GM18511 (cell line): ENCODE measurements around the gene SPRING1.
"Not testable (repeated sequence)": the region's sequence is repeated elsewhere in the genome, so short reads cannot be mapped to it uniquely, and the experiment has no call there.

Source experiments
- ATAC-seq: cut with Tn5 transposase; IDR thresholded peaks from one replicate; pipeline ENCODE4 v1.9.1; 2021; ENCODE audit warnings: mild to moderate bottlenecking, moderate library complexity; ENCODE audit not compliant: unreplicated experiment

SPRING1 gene

GRCh38 chr12:116737774-116738657 is at the start of gene SPRING1, which contains the start of gene RNFT2:
SPRING1 (minus strand) TSS chr12:116738069; CDS start chr12:116737900, 169 bp downstream.
RNFT2 (plus strand) TSS chr12:116738315; CDS start chr12:116740498, 2,183 bp downstream.
- ATAC-seq, result peak; percentile 97

GRCh38 chr12:116784238-116784612 is 46.4 kb upstream of the SPRING1 start:
- ATAC-seq, result no peak

GRCh38 chr12:116783525-116784237 is 45.8 kb upstream of the SPRING1 start:
- no peak for ATAC-seq

GRCh38 chr12:116780942-116781341 is 43.1 kb upstream of the SPRING1 start:
- ATAC-seq, result no peak

GRCh38 chr12:116779597-116779996 is 41.7 kb upstream of the SPRING1 start:
- no peak for ATAC-seq

GRCh38 chr12:116777245-116777644 is 39.4 kb upstream of the SPRING1 start:
- no peak for ATAC-seq

GRCh38 chr12:116774020-116774419 is 36.2 kb upstream of the SPRING1 start:
- no peak for ATAC-seq

- no peak for ATAC-seq
Measured at GRCh38 chr12:116773276-116773731, 35.4 kb upstream of the SPRING1 start.

- ATAC-seq, result no peak
Measured at GRCh38 chr12:116771651-116772050, 33.8 kb upstream of the SPRING1 start.

- ATAC-seq, result no peak
Measured at GRCh38 chr12:116766746-116767145, 28.9 kb upstream of the SPRING1 start.

GRCh38 chr12:116766285-116766684 is 28.4 kb upstream of the SPRING1 start:
- no peak for ATAC-seq

- no peak for ATAC-seq
Measured at GRCh38 chr12:116765271-116765670, 27.4 kb upstream of the SPRING1 start.

GRCh38 chr12:116761499-116761898 is 23.6 kb upstream of the SPRING1 start:
- ATAC-seq, result no peak

GRCh38 chr12:116760622-116761020 is 22.8 kb upstream of the SPRING1 start:
- ATAC-seq, result no peak

- peak; percentile 83 for ATAC-seq
Measured at GRCh38 chr12:116759783-116760621, 22.1 kb upstream of the SPRING1 start.

- ATAC-seq, result not testable (repeated sequence)
Measured at GRCh38 chr12:116754783-116755182, 16.9 kb upstream of the SPRING1 start.

GRCh38 chr12:116754097-116754496 is 16.2 kb upstream of the SPRING1 start:
- ATAC-seq, result not testable (repeated sequence)

- ATAC-seq, result no peak
Measured at GRCh38 chr12:116750298-116750697, 12.4 kb upstream of the SPRING1 start.

GRCh38 chr12:116749884-116750283 is 12.0 kb upstream of the SPRING1 start:
- no peak for ATAC-seq

GRCh38 chr12:116745554-116745953 is 7.7 kb upstream of the SPRING1 start:
- no peak for ATAC-seq

GRCh38 chr12:116744766-116745165 is 6.9 kb upstream of the SPRING1 start:
- ATAC-seq, result no peak
